ENCODE results near the gene INAFM2.

INAFM2 gene

DNA sequence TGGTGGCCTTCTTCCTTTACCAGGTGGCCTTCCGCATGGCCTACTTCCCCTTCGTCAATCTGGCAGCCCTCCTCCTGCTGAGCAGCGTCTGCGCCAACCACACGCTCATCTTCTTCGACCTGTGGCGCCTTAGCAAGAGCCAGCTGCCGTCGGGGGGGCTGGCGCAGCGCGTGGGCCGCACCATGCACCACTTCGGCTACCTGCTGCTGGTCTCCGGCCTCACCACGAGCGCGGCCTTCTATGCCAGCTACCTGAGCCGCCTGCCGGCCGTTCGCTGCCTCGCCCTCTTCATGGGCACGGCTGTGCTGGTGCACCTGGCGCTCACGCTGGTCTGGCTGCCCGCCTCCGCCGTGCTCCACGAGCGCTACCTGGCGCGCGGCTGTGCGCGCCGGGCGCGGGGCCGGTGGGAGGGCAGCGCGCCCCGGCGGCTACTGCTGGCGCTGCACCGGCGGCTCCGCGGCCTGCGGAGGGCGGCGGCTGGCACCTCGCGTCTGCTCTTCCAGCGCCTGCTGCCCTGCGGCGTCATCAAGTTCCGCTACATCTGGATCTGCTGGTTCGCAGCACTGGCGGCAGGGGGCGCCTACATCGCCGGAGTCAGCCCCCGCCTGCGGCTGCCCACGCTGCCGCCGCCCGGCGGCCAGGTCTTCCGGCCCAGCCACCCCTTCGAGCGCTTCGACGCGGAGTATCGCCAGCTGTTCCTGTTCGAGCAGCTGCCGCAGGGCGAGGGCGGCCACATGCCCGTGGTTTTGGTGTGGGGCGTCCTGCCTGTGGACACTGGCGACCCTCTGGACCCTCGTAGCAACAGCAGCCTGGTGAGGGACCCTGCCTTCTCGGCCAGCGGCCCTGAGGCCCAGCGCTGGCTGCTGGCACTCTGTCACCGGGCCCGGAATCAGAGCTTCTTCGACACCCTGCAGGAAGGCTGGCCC lies 44.5 kb downstream of the INAFM2 start:
- peak overlapping the region; percentile 40 for H3K27ac ChIP-seq
- TF ChIP-seq, protein P1, sequence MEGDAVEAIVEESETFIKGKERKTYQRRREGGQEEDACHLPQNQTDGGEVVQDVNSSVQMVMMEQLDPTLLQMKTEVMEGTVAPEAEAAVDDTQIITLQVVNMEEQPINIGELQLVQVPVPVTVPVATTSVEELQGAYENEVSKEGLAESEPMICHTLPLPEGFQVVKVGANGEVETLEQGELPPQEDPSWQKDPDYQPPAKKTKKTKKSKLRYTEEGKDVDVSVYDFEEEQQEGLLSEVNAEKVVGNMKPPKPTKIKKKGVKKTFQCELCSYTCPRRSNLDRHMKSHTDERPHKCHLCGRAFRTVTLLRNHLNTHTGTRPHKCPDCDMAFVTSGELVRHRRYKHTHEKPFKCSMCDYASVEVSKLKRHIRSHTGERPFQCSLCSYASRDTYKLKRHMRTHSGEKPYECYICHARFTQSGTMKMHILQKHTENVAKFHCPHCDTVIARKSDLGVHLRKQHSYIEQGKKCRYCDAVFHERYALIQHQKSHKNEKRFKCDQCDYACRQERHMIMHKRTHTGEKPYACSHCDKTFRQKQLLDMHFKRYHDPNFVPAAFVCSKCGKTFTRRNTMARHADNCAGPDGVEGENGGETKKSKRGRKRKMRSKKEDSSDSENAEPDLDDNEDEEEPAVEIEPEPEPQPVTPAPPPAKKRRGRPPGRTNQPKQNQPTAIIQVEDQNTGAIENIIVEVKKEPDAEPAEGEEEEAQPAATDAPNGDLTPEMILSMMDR (conservative IDR thresholded peaks at IDR 0.05; ENCODE audit: low read depth), result peak; percentile 100
- ChIA-PET POLR2A (ENCODE audit: low non-redundant PET) (no interaction called here), CTCF (interaction anchor here (0.5 to 5.9 kb wide), 35 partner anchors 10 to 299 kb away, joined by 3 to 112 read pairs (median 4); partner anchors contain the start of genes CCDC9B, DISP2, KNSTRN and PHGR1)
- peak; percentile 80 for DNase-seq (ENCODE audit: low spot score)

GRCh38 chr15:40368719-40369473 lies 45.4 kb downstream of the INAFM2 start:
- POLR2A ChIA-PET (ENCODE audit: low non-redundant PET), result interaction anchor here (1.0 kb wide), 1 partner anchor 40 kb away, joined by 3 read pairs; no protein-coding TSS in a partner anchor
- TF ChIP-seq, protein P1 (conservative IDR thresholded peaks at IDR 0.05; ENCODE audit: low read depth), result no peak
- CTCF ChIA-PET, result interaction anchor here (0.5 to 5.9 kb wide), 18 partner anchors 8 to 298 kb away, joined by 3 to 112 read pairs (median 4); partner anchors contain the start of genes CCDC9B and PHGR1
- DNase-seq (ENCODE audit: low spot score), result no peak
- H3K27ac ChIP-seq, result peak overlapping the region; percentile 40

GRCh38 chr15:40369474-40369869 lies 46.0 kb downstream of the INAFM2 start:
- TF ChIP-seq, protein P1 (conservative IDR thresholded peaks at IDR 0.05; ENCODE audit: low read depth), result no peak
- no peak for DNase-seq (ENCODE audit: low spot score)
- ChIA-PET POLR2A (ENCODE audit: low non-redundant PET) (interaction anchor here (1.0 kb wide), 1 partner anchor 41 kb away, joined by 3 read pairs; no protein-coding TSS in a partner anchor), CTCF (interaction anchor here (0.6 to 5.9 kb wide), 5 partner anchors 28 to 80 kb away, joined by 3 to 112 read pairs (median 16); partner anchors contain the start of gene CCDC9B)
- no peak overlapping the region; the same call in 1 of the 2 replicates for H3K27ac ChIP-seq

GRCh38 chr15:40369971-40370370 lies 46.5 kb downstream of the INAFM2 start:
- POLR2A ChIA-PET (ENCODE audit: low non-redundant PET), result interaction anchor here (1.0 kb wide), 1 partner anchor 29 kb away, joined by 3 read pairs; the partner anchor contains the start of gene CCDC9B
- H3K27ac ChIP-seq, result no peak overlapping the region
- TF ChIP-seq, protein P1 (conservative IDR thresholded peaks at IDR 0.05; ENCODE audit: low read depth), result no peak
- CTCF ChIA-PET, result interaction anchor here (0.6 to 5.9 kb wide), 4 partner anchors 29 to 81 kb away, joined by 3 to 112 read pairs (median 12); partner anchors contain the start of gene CCDC9B
- no peak for DNase-seq (ENCODE audit: low spot score)

DNA sequence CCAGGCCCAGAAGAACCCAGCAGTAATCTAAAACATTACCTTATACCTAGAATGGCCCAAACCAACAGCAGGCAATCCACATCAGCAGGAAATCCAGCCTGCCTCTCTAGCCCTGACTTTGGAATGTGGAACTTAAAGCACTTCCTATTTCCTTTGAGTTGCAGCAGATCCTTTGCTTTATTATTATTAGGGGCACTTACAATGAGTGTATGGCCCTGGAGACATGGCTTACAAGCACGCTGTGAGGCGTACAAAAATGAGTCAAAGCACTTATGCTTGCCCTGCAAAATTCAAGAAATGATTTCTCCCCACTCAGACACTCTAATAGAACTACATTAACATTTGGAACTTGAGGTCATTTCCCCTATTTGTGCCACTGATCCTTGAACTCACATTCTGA lies 49.5 kb downstream of the INAFM2 start:
- TF ChIP-seq, protein P1 (conservative IDR thresholded peaks at IDR 0.05; ENCODE audit: low read depth), result no peak

More for the DNA sequence above, 49.5 kb downstream of the INAFM2 start:
- H3K27ac ChIP-seq, result no peak overlapping the region
- ChIA-PET CTCF (interaction anchor here (0.9 to 1.4 kb wide), 2 partner anchors 49 to 94 kb away, joined by 3 to 5 read pairs; no protein-coding TSS in a partner anchor), POLR2A (ENCODE audit: low non-redundant PET) (no interaction called here)
- no peak for DNase-seq (ENCODE audit: low spot score)

Measured in RWPE1 (cell line).